GM12878 (cell line): ENCODE measurements around the gene PAX1. TPM values are rescaled to one million over a fixed set of nuclear protein-coding genes. Genes with fewer than 3 reads are reported as not detected.

Experiments
- ATAC-seq: fragments of 200-7000 bp; cut with Tn5 transposase; 3 replicates; pipeline ENCODE4 v1.9.1; 2020; ENCODE audit warnings: mild to moderate bottlenecking, moderate library complexity
- BruUV-seq: library from RNA; stranded (reverse); fragments of 400-500 nt; replicated peaks from 2 replicates; lab custom pipeline; 2021; lab: Mats Ljungman, UMichigan
- CTCF ChIA-PET: fragments of 300-600 bp; sonication (Branson Sonifier 250); formaldehyde crosslinking; extraction: SDS; loops from one replicate; lab custom pipeline; 2021; ENCODE audit warnings: inconsistent platforms; lab: Yijun Ruan, JAX
- POLR2A ChIA-PET: fragments of 350-600 bp; formaldehyde crosslinking; extraction: SDS; loops from one replicate; lab custom pipeline; 2021; ENCODE audit warnings: inconsistent platforms; lab: Charles Lee
- RAD21 ChIA-PET: fragments of 300-600 bp; sonication (Branson Sonifier 250); formaldehyde crosslinking; loops from one replicate; lab custom pipeline; 2023; ENCODE audit warnings: antibody characterized with exemption; ENCODE audit not compliant: unreplicated experiment; lab: Charles Lee
- SMC1A ChIA-PET: fragments of 300-600 bp; sonication (Branson Sonifier 250); formaldehyde crosslinking; loops from one replicate; lab custom pipeline; 2023; ENCODE audit not compliant: unreplicated experiment, uncharacterized antibody; lab: Charles Lee
- DNase-seq: peaks from one replicate; pipeline ENCODE4 v3.0.0-alpha.2; 2011; ENCODE audit warnings: low read depth, low spot score
- FAIRE-seq: peaks from 3 replicates; lab custom pipeline; 2011; peaks lifted over from hg19 to GRCh38; lab: Jason Lieb, UNC
- H2AFZ ChIP-seq: 2 replicates; pipeline ENCODE4 v1.6.0; 2011; ENCODE audit warnings: low read depth, low read length, control low read depth; ENCODE audit not compliant: control insufficient read depth
- H3K27ac ChIP-seq: 2 replicates; pipeline ENCODE4 v1.5.1; 2011; ENCODE audit warnings: control low read depth; ENCODE audit not compliant: control insufficient read depth, insufficient read depth
- H3K27me3 ChIP-seq, 2 experiments: replicated peaks in 1 of 2; 2 replicates each; pipeline versions ENCODE4 v1.6.0 to v1.6.1; 2011; ENCODE audit warnings: low read length in 1 of 2; ENCODE audit not compliant: control insufficient read depth in 2 of 2, insufficient read depth in 2 of 2
- H3K36me3 ChIP-seq, 2 experiments: 2 replicates each; pipeline ENCODE4 v1.5.1; 2011; ENCODE audit warnings: low read length in 1 of 2; ENCODE audit not compliant: control insufficient read depth in 2 of 2, insufficient read depth in 2 of 2
- H3K4me1 ChIP-seq: 2 replicates; pipeline ENCODE4 v1.6.1; 2011; ENCODE audit warnings: mild to moderate bottlenecking, low read length, moderate library complexity, mixed read lengths; ENCODE audit not compliant: control insufficient read depth, insufficient read depth
- H3K4me2 ChIP-seq: 2 replicates; pipeline ENCODE4 v1.6.0; 2011; ENCODE audit warnings: control low read depth; ENCODE audit not compliant: control insufficient read depth, insufficient read depth
- H3K4me3 ChIP-seq: fragments of 200-600 bp; sonication (generic); 2 replicates; pipeline ENCODE4 v1.5.1; 2016
- H3K79me2 ChIP-seq: 2 replicates; pipeline ENCODE4 v1.6.0; 2011; ENCODE audit warnings: low read length; ENCODE audit not compliant: control insufficient read depth, insufficient read depth
- H3K9ac ChIP-seq: 2 replicates; pipeline ENCODE4 v1.8.0; 2011; ENCODE audit warnings: low read length, control low read depth, mixed read lengths; ENCODE audit not compliant: control insufficient read depth, insufficient read depth
- H3K9me3 ChIP-seq: replicated peaks from 3 replicates; pipeline ENCODE4 v1.5.1; 2011; ENCODE audit warnings: mild to moderate bottlenecking, low read length; ENCODE audit not compliant: control insufficient read depth, insufficient read depth
- H4K20me1 ChIP-seq: 2 replicates; pipeline ENCODE4 v1.6.0; 2011; ENCODE audit not compliant: control insufficient read depth, insufficient read depth
- ASH2L ChIP-seq: fragments of 300-600, 200-600 bp; sonication (generic); IDR thresholded peaks from 2 replicates; pipeline ENCODE4 v1.6.1; 2017; ENCODE audit warnings: low read depth, mild to moderate bottlenecking, borderline replicate concordance
- BCL3 ChIP-seq: IDR thresholded peaks from 2 replicates; pipeline ENCODE4 v1.6.1; 2011; ENCODE audit warnings: borderline replicate concordance, low read depth, mild to moderate bottlenecking, moderate library complexity, low read length; ENCODE audit not compliant: insufficient read depth, poor library complexity, severe bottlenecking
- CHD2 ChIP-seq: IDR thresholded peaks from 2 replicates; pipeline ENCODE4 v1.6.1; 2011; ENCODE audit warnings: low read depth, low read length, improper control_type of control experiment, borderline replicate concordance
- E2F4 ChIP-seq: IDR thresholded peaks from 2 replicates; pipeline ENCODE4 v1.6.1; 2012; ENCODE audit warnings: low read depth, low read length, improper control_type of control experiment
- ELK1 ChIP-seq: IDR thresholded peaks from 2 replicates; pipeline ENCODE4 v1.6.1; 2012; ENCODE audit warnings: low read depth, low read length, improper control_type of control experiment
- FOXM1 ChIP-seq: IDR thresholded peaks from 2 replicates; pipeline ENCODE4 v1.6.1; 2012; ENCODE audit warnings: low read depth, mild to moderate bottlenecking, inconsistent platforms, low read length, moderate library complexity
- HCFC1 ChIP-seq: fragments of 150-350 bp; IDR thresholded peaks from 2 replicates; pipeline ENCODE4 v1.6.1; 2014; ENCODE audit warnings: low read length
- IRF4 ChIP-seq: IDR thresholded peaks from 2 replicates; pipeline ENCODE4 v1.6.1; 2011; ENCODE audit warnings: low read depth, low read length
- NFIC ChIP-seq: IDR thresholded peaks from 2 replicates; pipeline ENCODE4 v1.6.1; 2012; ENCODE audit warnings: low read depth, mild to moderate bottlenecking, inconsistent platforms, low read length, moderate library complexity
- PAX8 ChIP-seq: fragments of 450-650 bp; IDR thresholded peaks from 2 replicates; pipeline ENCODE4 v1.6.1; 2017; ENCODE audit warnings: mild to moderate bottlenecking, moderate library complexity
- RAD21 ChIP-seq: IDR thresholded peaks from 2 replicates; pipeline ENCODE4 v1.6.1; 2011; ENCODE audit warnings: mild to moderate bottlenecking, low read depth, low read length, moderate library complexity; ENCODE audit not compliant: insufficient read depth
- SIX5 ChIP-seq: IDR thresholded peaks from 2 replicates; pipeline ENCODE4 v1.6.1; 2011; ENCODE audit warnings: mild to moderate bottlenecking, low read depth, low read length, moderate library complexity; ENCODE audit not compliant: severe bottlenecking
- SMAD1 ChIP-seq: fragments of 450-650 bp; IDR thresholded peaks from 2 replicates; pipeline ENCODE4 v1.6.1; 2018; ENCODE audit warnings: mild to moderate bottlenecking, low read depth; ENCODE audit not compliant: partially characterized antibody
- SMAD5 ChIP-seq: IDR thresholded peaks from 2 replicates; pipeline ENCODE4 v1.6.1; 2016; ENCODE audit warnings: antibody characterized with exemption, low read depth
- SMARCA5 ChIP-seq: fragments of 450-650 bp; IDR thresholded peaks from 2 replicates; pipeline ENCODE4 v1.6.1; 2017; ENCODE audit warnings: mild to moderate bottlenecking
- ZBED1 ChIP-seq: IDR thresholded peaks from 2 replicates; pipeline ENCODE4 v1.6.1; 2016; ENCODE audit warnings: borderline replicate concordance
- ZNF274 ChIP-seq: IDR thresholded peaks from one replicate; pipeline ENCODE4 v1.8.0; 2011; ENCODE audit not compliant: insufficient read length, insufficient read depth
- ZNF384 ChIP-seq: IDR thresholded peaks from 2 replicates; pipeline ENCODE4 v1.6.1; 2012; ENCODE audit warnings: low read depth, mild to moderate bottlenecking, low read length, improper control_type of control experiment, borderline replicate concordance
- WGBS: methylation state at CpG from one replicate; pipeline ENCODE4 v1.1.6; 2016; ENCODE audit warnings: low lambda C conversion rate; ENCODE audit not compliant: insufficient replicate concordance, insufficient coverage; ENCODE audit errors: missing lambda C conversion rate; 5-methylcytosine and 5-hydroxymethylcytosine counted together
- in situ Hi-C: fragments of 300-500 bp; cut with MboI; formaldehyde crosslinking; loops from 9 replicates; pipeline ENCODE4 v1.14.3; 2018; ENCODE audit warnings: mixed read lengths
- intact Hi-C: fragments of 100-400 bp; cut with micrococcal nuclease; formaldehyde crosslinking; loops from one replicate; pipeline ENCODE4 v1.14.2; 2022; ENCODE audit not compliant: unreplicated experiment
- polyA plus RNA-seq, 11 experiments: library from polyadenylated mRNA; depleted of rRNA in 4 of 11; unstranded in 6 of 11; stranded (reverse) in 5 of 11; fragments of >200 nt; fragmentation: Nextera tagmentation in 4 of 11; fragmentation: Illumina TruSeq in 1 of 11; extraction: Ambion mirVana in 4 of 11; extraction: Trizol in 1 of 11; gene quantifications; 1 replicate in 1 of 11; 2 replicates in 10 of 11; pipeline versions ENCODE4 v1.2.1 to v1.2.3, GENCODE V29; 2011 to 2016; ENCODE audit warnings: inconsistent platforms in 2 of 11, missing spikeins in 2 of 11, low read depth in 1 of 11
- total RNA-seq, 4 experiments: library from RNA; depleted of rRNA in 3 of 4; stranded (reverse); fragments of >200 nt in 3 of 4; fragmentation: Illumina TruSeq in 1 of 4; extraction: Trizol in 1 of 4; gene quantifications; 2 replicates each; pipeline versions ENCODE4 v1.2.1 to v1.2.3, GENCODE V29; 2013 to 2021

PAX1 gene
- total and polyA plus RNA-seq, 10 of the 15 experiments (the other 5 are each of a cell fraction or from before 2014, with no cell fraction given) = not detected

GRCh38 chr20:21714297-21715192, 9.1 kb downstream of the PAX1 start (continued):
- no peak for TF ChIP-seq RAD21
- no peak for TF ChIP-seq ELK1
- TF ChIP-seq ZBED1 = no peak
- TF ChIP-seq SMAD1 = no peak
- no peak for TF ChIP-seq NFIC
- TF ChIP-seq CHD2 = no peak

GRCh38 chr20:21715193-21715881, 9.9 kb downstream of the PAX1 start:
- Histone ChIP-seq H3K27me3 (peaks cover 2 to 12% of the 10 kb centered on the region in 2 experiments), H3K27ac (no peak overlapping the region), H3K4me1 (no peaks in the 10 kb centered on the region), H3K4me2 (no peak overlapping the region), H3K36me3 (no peaks in the 10 kb centered on the region), H3K4me3 (no peak overlapping the region), H3K79me2 (no peaks in the 10 kb centered on the region), H2AFZ (no peak overlapping the region), H3K9ac (no peak overlapping the region), H4K20me1 (no peaks in the 10 kb centered on the region), H3K9me3 (no peaks in the 10 kb centered on the region)
- RAD21 ChIA-PET = no interaction called here
- TF ChIP-seq SMARCA5 = no peak
- no peak for TF ChIP-seq RAD21
- TF ChIP-seq E2F4 = no peak
- TF ChIP-seq BCL3 = no peak
- no peak for TF ChIP-seq IRF4
- TF ChIP-seq FOXM1 = no peak
- TF ChIP-seq SMAD5 = no peak
- no peak for TF ChIP-seq ASH2L
- TF ChIP-seq ZNF384 = no peak
- TF ChIP-seq HCFC1 = no peak
- no peak for TF ChIP-seq ZNF274
- no peak for TF ChIP-seq SIX5
- no peak for TF ChIP-seq PAX8
- ATAC-seq (no peak), DNase-seq (no peak), FAIRE-seq (no peak)
- POLR2A ChIA-PET = no interaction called here
- 3% methylated on average over 10 of the region's 10 CpGs for whole genome bisulfite sequencing
- SMC1A ChIA-PET = interaction anchor here (0.6 kb wide), 1 partner anchor 68 kb away, joined by 3 read pairs; no protein-coding TSS in a partner anchor
- CTCF ChIA-PET = no interaction called here
- BruUV-seq = no TSS peak
- intact Hi-C loops (loop anchor here (5.0 kb wide), 1 partner anchor 392 kb away; no protein-coding TSS in a partner anchor), in situ Hi-C loops (no loop called here)
